ENCODE results near the gene CCDC172.

DNA sequence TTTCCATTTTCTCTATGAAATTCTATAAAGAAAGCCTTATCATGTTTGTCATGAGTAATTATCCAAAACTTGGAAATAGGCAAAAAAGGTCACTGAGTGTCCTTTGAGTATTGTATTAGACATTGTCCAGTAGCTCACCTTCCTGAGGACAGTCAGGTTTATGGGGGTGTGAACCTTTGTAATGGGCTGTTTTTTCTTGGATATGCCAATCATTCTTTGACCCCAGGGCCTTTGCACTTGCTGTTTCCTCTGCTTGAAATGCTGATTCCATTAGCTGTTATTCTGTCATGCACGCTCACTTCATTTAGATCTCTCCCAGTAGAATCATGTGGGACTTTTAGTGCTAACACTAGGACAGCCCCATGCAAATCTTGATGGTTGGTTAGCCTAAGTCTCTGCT, 4.9 kb downstream of the CCDC172 start:
- TF ChIP-seq CTCF (IDR thresholded peaks at IDR 0.05), result no peak
- TF ChIP-seq POLR2A (IDR thresholded peaks at IDR 0.05), result no peak

All from uterus (tissue), 2 donors.